Psoas muscle (tissue), 8 donors: ENCODE data around the gene CENPU. TPM values are rescaled to one million over a fixed set of nuclear protein-coding genes. Genes with fewer than 3 reads are reported as not detected.

Experiments
- ATAC-seq, 4 donors: fragments of 200-7000 bp; cut with Tn5 transposase; one replicate each; pipeline ENCODE4 v1.9.1; 2020; ENCODE audit warnings: moderate library complexity in 3 of 4, mild to moderate bottlenecking in 2 of 4
- DNase-seq, 2 donors: peaks; one replicate each; pipeline ENCODE4 v3.0.0-alpha.2; 2020
- H3K27ac ChIP-seq: fragments of 200-600 bp; one replicate; pipeline ENCODE4 v1.8.0; 2022
- H3K27me3 ChIP-seq, 3 donors: fragments of 200-600 bp in 1 of 3; one replicate each; pipeline versions ENCODE4 v1.6.1 to v1.8.0; 2013 to 2022; ENCODE audit warnings: low read length in 2 of 3, mild to moderate bottlenecking in 2 of 3, moderate library complexity in 1 of 3; ENCODE audit not compliant: insufficient read depth in 3 of 3
- H3K36me3 ChIP-seq, 2 donors: fragments of 200-600 bp in 1 of 2; one replicate each; pipeline versions ENCODE4 v1.6.1 to v1.8.0; 2013 to 2022; ENCODE audit warnings: low read depth in 1 of 2, mild to moderate bottlenecking in 1 of 2, moderate library complexity in 1 of 2; ENCODE audit not compliant: insufficient read depth in 1 of 2
- H3K4me1 ChIP-seq: fragments of 200-600 bp; one replicate; pipeline ENCODE4 v1.8.0; 2022
- H3K4me3 ChIP-seq: fragments of 200-600 bp; one replicate; pipeline ENCODE4 v1.8.0; 2022; ENCODE audit warnings: mild to moderate bottlenecking
- H3K9me3 ChIP-seq: fragments of 200-600 bp; one replicate; pipeline ENCODE4 v1.8.0; 2022
- CTCF ChIP-seq: fragments of 200-600 bp; IDR thresholded peaks from one replicate; pipeline ENCODE4 v1.8.0; 2022; ENCODE audit warnings: antibody characterized with exemption
- WGBS, 3 donors: extraction: QIAGEN DNeasy Blood & Tissue Kit; methylation state at CpG; one replicate each; pipeline versions ENCODE4 v1.1.6 to v1.1.7; 2013; 5-methylcytosine and 5-hydroxymethylcytosine counted together
- intact Hi-C, 2 donors: fragments of 100-400 bp; cut with DNase I; formaldehyde crosslinking; loops; one replicate each; pipeline versions ENCODE4 v1.11.0 to v1.14.2; 2022
- polyA plus RNA-seq, 3 donors: library from polyadenylated mRNA; stranded (reverse); fragments of 200-250 nt; gene quantifications; one replicate each; pipeline ENCODE4 v1.2.3, GENCODE V29; 2013
- total RNA-seq, 4 donors: library from RNA; stranded (reverse); fragmentation: NEBNext Ultra II Directional in 2 of 4; extraction: Animal tissue kit (Norgen Biotek cat#: 25700) in 2 of 4; gene quantifications; one replicate each; pipeline versions ENCODE4 v1.2.1 to v1.2.4, GENCODE V29; 2021 to 2023
- donor health status: healthy with polysubstance abuse.
- donor health status: DM: no; HTN: no; CAD: no; lungs with moderate emphysema.
- donor health status: Bipolar disorder and iron deficiency.
- donor health status: healthy.
- donor health status: DM: yes; HTN: yes; CAD: no.
- donor health status: DM: no; HTN: no; CAD: no.
- donor health status: DM: no; HTN: no; CAD: no.
- donor health status: DM: yes; HTN: yes; CAD: no.

The CENPU gene
- total and polyA plus RNA-seq, 7 donors = 0.63 to 2.0 (median 1.1) TPM

- WGBS, 3 donors = 81 to 98% (median 93%) methylated on average over 4 of the region's 4 CpGs
- no peaks in the 10 kb centered on the region for H3K27me3 ChIP-seq
These were observed 30.7 kb upstream of the CENPU start for GRCh38 chr4:184764601-184765000.

GRCh38 chr4:184763150-184763780, 29.4 kb upstream of the CENPU start:
- TF ChIP-seq CTCF = no peak
- peaks cover 26% of the 10 kb centered on the region for H3K4me1 ChIP-seq
- peak overlapping the region; percentile 23 for H3K27ac ChIP-seq
- intact Hi-C loops = loop anchor here in 1 of 2 donors (5.0 kb wide), 1 partner anchor 39 kb away; no protein-coding TSS in a partner anchor
- no peak overlapping the region for H3K4me3 ChIP-seq
- no peaks in the 10 kb centered on the region for H3K27me3 ChIP-seq
- H3K9me3 ChIP-seq = no peaks in the 10 kb centered on the region
- 36 to 51% (median 48%) methylated on average over 14 of the region's 14 CpGs for WGBS, 3 donors
- H3K36me3 ChIP-seq = peaks cover 26 to 91% of the 10 kb centered on the region in 2 donors
- DNase-seq (peak in 1 of 2 donors; percentile 46), ATAC-seq (peak; percentile 25 to 52 (median 44))

More at GRCh38 chr4:184764601-184765000, 30.7 kb upstream of the CENPU start:
- intact Hi-C loops = loop anchor here in 1 of 2 donors (5.0 kb wide), 1 partner anchor 38 kb away; no protein-coding TSS in a partner anchor
- ATAC-seq (peak in 1 of 4 donors; percentile 13), DNase-seq (no peak)
- H3K27ac ChIP-seq = peak overlapping the region; percentile 23
- peaks cover 24% of the 10 kb centered on the region for H3K4me1 ChIP-seq
- peaks cover 32 to 99% of the 10 kb centered on the region in 2 donors for H3K36me3 ChIP-seq
- no peak overlapping the region for H3K4me3 ChIP-seq
- TF ChIP-seq CTCF = no peak
- H3K9me3 ChIP-seq = no peaks in the 10 kb centered on the region

- no peaks in the 10 kb centered on the region for H3K27me3 ChIP-seq
- H3K27ac ChIP-seq = peak overlapping the region; percentile 23
- peaks cover 20 to 90% of the 10 kb centered on the region in 2 donors for H3K36me3 ChIP-seq
- no peaks in the 10 kb centered on the region for H3K9me3 ChIP-seq
- DNase-seq = no peak
- no peak for TF ChIP-seq CTCF
- peak in 1 of 4 donors; percentile 6 for ATAC-seq
- 87 to 92% (median 89%) methylated on average over 5 of the region's 5 CpGs for WGBS, 3 donors
- intact Hi-C loops = loop anchor here in 1 of 2 donors (5.0 kb wide), 1 partner anchor 40 kb away; no protein-coding TSS in a partner anchor
- peaks cover 38% of the 10 kb centered on the region for H3K4me1 ChIP-seq
- H3K4me3 ChIP-seq = no peak overlapping the region
These were observed 28.2 kb upstream of the CENPU start for GRCh38 chr4:184762100-184762499.

- H3K36me3 ChIP-seq = peaks cover 14 to 87% of the 10 kb centered on the region in 2 donors
- H3K4me1 ChIP-seq = peaks cover 48% of the 10 kb centered on the region
- H3K27me3 ChIP-seq = no peaks in the 10 kb centered on the region
- intact Hi-C loops = loop anchor here in 1 of 2 donors (5.0 kb wide), 1 partner anchor 42 kb away; no protein-coding TSS in a partner anchor
- no peaks in the 10 kb centered on the region for H3K9me3 ChIP-seq
- ATAC-seq = peak in 2 of 4 donors; percentile 4 to 18
- no peak for TF ChIP-seq CTCF
- peak overlapping the region; percentile 6 for H3K27ac ChIP-seq
- no peak overlapping the region for H3K4me3 ChIP-seq
- DNase-seq = no peak
- WGBS, 3 donors = 76 to 94% (median 85%) methylated on average over 5 of the region's 5 CpGs
These were observed 26.8 kb upstream of the CENPU start for GRCh38 chr4:184760681-184761080.
